Chondrocyte (in vitro differentiated cells): Measurements from ENCODE around the gene EXOSC3. TPM values are rescaled to one million over a fixed set of nuclear protein-coding genes. Genes with fewer than 3 reads are reported as not detected.
"Not testable (repeated sequence)": the region's sequence is repeated elsewhere in the genome, so short reads cannot be mapped to it uniquely, and the experiment has no call there.

Experiments
- DNase-seq: peaks from one replicate; pipeline ENCODE4 v3.0.0; 2021; ENCODE audit warnings: mixed read lengths, low spot score
- H3K27ac Mint-ChIP-seq: one replicate; pipeline ENCODE4 v1.8.0; 2021; ENCODE audit warnings: mild to moderate bottlenecking, moderate library complexity, mixed read lengths; ENCODE audit not compliant: unreplicated experiment
- H3K27me3 Mint-ChIP-seq: 2 replicates; pipeline ENCODE4 v1.8.0; 2021; ENCODE audit warnings: low read depth, mixed read lengths
- H3K36me3 Mint-ChIP-seq: 2 replicates; pipeline ENCODE4 v1.8.0; 2021; ENCODE audit warnings: low read depth, mixed read lengths
- H3K4me1 Mint-ChIP-seq: 2 replicates; pipeline ENCODE4 v1.8.0; 2021; ENCODE audit warnings: low read depth, mild to moderate bottlenecking, mixed read lengths
- H3K4me3 Mint-ChIP-seq: one replicate; pipeline ENCODE4 v1.8.0; 2021; ENCODE audit warnings: mild to moderate bottlenecking, moderate library complexity, mixed read lengths; ENCODE audit not compliant: unreplicated experiment
- H3K9me3 Mint-ChIP-seq: 2 replicates; pipeline ENCODE4 v1.8.0; 2021; ENCODE audit warnings: low read depth, mixed read lengths
- CTCF ChIP-seq: fragments of 200-600 bp; sonication (generic); IDR thresholded peaks from 2 replicates; pipeline ENCODE4 v1.5.0; 2021; ENCODE audit warnings: antibody characterized with exemption, mild to moderate bottlenecking, moderate library complexity
- total RNA-seq: library from RNA; stranded (reverse); gene quantifications from 3 replicates; pipeline ENCODE4 v1.2.1, GENCODE V29; 2021

The EXOSC3 gene
- total RNA-seq, 1 donor from 2014 or later, result 23.8 TPM

- DNase-seq, result no peak
- no peak overlapping the region for H3K4me3 Mint-ChIP-seq
- H3K36me3 Mint-ChIP-seq, result peaks cover 7% of the 10 kb centered on the region
- peaks cover 4% of the 10 kb centered on the region for H3K9me3 Mint-ChIP-seq
- H3K4me1 Mint-ChIP-seq, result peaks cover 8% of the 10 kb centered on the region
- no peaks in the 10 kb centered on the region for H3K27me3 Mint-ChIP-seq
- peak overlapping the region; percentile 53 for H3K27ac Mint-ChIP-seq
- TF ChIP-seq CTCF, result no peak
Measured at GRCh38 chr9:37812773-37813379, 28.0 kb upstream of the EXOSC3 start.

GRCh38 chr9:37811906-37812476 is 27.1 kb upstream of the EXOSC3 start:
- peaks cover 7% of the 10 kb centered on the region for H3K36me3 Mint-ChIP-seq
- DNase-seq, result no peak
- TF ChIP-seq CTCF, result no peak
- H3K4me3 Mint-ChIP-seq, result no peak overlapping the region
- H3K27ac Mint-ChIP-seq, result peak overlapping the region; percentile 29
- H3K9me3 Mint-ChIP-seq, result peaks cover 4% of the 10 kb centered on the region
- H3K27me3 Mint-ChIP-seq, result no peaks in the 10 kb centered on the region
- H3K4me1 Mint-ChIP-seq, result peaks cover 8% of the 10 kb centered on the region

- H3K4me1 Mint-ChIP-seq, result peaks cover 15% of the 10 kb centered on the region
- H3K36me3 Mint-ChIP-seq, DNase-seq: not testable (repeated sequence)
Measured at GRCh38 chr9:37809676-37810075, 24.8 kb upstream of the EXOSC3 start.

GRCh38 chr9:37806271-37806670 is 21.4 kb upstream of the EXOSC3 start:
- no peaks in the 10 kb centered on the region for H3K27me3 Mint-ChIP-seq
- no peaks in the 10 kb centered on the region for H3K36me3 Mint-ChIP-seq
- H3K4me3 Mint-ChIP-seq, result no peak overlapping the region
- H3K9me3 Mint-ChIP-seq, result no peaks in the 10 kb centered on the region
- TF ChIP-seq CTCF, result no peak
- H3K4me1 Mint-ChIP-seq, result peaks cover 30% of the 10 kb centered on the region
- no peak for DNase-seq
- no peak overlapping the region for H3K27ac Mint-ChIP-seq

More at GRCh38 chr9:37809676-37810075, 24.8 kb upstream of the EXOSC3 start:
- not testable (repeated sequence) for H3K27me3 Mint-ChIP-seq, H3K4me3 Mint-ChIP-seq, H3K27ac Mint-ChIP-seq, H3K9me3 Mint-ChIP-seq

GRCh38 chr9:37801959-37802711 is 17.3 kb upstream of the EXOSC3 start:
- Mint-ChIP-seq H3K36me3 (peaks cover 1% of the 10 kb centered on the region), H3K4me1 (peaks cover 34% of the 10 kb centered on the region), H3K4me3 (peak overlapping the region; percentile 93), H3K27ac (peak overlapping the region; percentile 81), H3K27me3 (no peaks in the 10 kb centered on the region), H3K9me3 (no peaks in the 10 kb centered on the region)
- DNase-seq, result no peak
- no peak for TF ChIP-seq CTCF
